Measurements from ENCODE around the gene XDH.

DNA sequence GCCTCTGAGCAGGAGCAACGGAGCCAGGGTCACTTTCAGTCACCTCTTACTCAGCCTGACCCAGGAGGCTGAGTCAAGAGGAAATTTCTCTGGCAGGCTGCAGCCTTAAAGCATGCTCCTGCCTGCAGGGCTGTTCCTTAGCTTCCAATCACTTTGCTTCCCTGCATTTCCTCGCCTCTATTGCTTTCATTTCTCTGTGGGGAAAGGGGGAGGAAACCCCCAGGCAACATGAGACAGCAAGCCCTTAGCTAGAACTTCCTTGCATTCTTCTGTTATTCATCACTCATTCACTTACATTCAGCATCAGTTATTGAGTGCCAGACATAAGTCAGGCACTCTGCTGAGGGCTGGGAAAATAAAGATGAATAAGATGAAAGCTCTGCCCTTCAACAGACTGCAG is 13.0 kb downstream of the XDH start:
- TF ChIP-seq, protein P1, sequence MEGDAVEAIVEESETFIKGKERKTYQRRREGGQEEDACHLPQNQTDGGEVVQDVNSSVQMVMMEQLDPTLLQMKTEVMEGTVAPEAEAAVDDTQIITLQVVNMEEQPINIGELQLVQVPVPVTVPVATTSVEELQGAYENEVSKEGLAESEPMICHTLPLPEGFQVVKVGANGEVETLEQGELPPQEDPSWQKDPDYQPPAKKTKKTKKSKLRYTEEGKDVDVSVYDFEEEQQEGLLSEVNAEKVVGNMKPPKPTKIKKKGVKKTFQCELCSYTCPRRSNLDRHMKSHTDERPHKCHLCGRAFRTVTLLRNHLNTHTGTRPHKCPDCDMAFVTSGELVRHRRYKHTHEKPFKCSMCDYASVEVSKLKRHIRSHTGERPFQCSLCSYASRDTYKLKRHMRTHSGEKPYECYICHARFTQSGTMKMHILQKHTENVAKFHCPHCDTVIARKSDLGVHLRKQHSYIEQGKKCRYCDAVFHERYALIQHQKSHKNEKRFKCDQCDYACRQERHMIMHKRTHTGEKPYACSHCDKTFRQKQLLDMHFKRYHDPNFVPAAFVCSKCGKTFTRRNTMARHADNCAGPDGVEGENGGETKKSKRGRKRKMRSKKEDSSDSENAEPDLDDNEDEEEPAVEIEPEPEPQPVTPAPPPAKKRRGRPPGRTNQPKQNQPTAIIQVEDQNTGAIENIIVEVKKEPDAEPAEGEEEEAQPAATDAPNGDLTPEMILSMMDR (IDR thresholded peaks at IDR 0.05), result no peak
- TF ChIP-seq EZH2phosphoT487 (IDR thresholded peaks at IDR 0.05; ENCODE audit: borderline replicate concordance, low read depth) (no peak), SMC3 (IDR thresholded peaks at IDR 0.05; ENCODE audit: low read depth, low read length) (no peak), POLR2AphosphoS5 (IDR thresholded peaks at IDR 0.05; ENCODE audit: low read depth, low read length) (peak; percentile 63; the same call in 1 of the 2 replicates), MXI1 (IDR thresholded peaks at IDR 0.05; ENCODE audit: low read depth, low read length) (no peak), RAD21 (IDR thresholded peaks at IDR 0.05; ENCODE audit: low read length) (no peak), SIN3A (IDR thresholded peaks at IDR 0.05; ENCODE audit: borderline replicate concordance, low read depth, low read length) (peak; percentile 67; the same call in 1 of the 2 replicates), RFX5 (IDR thresholded peaks at IDR 0.05; ENCODE audit: low read length) (no peak), NFIC (IDR thresholded peaks at IDR 0.05; ENCODE audit: borderline replicate concordance) (peak; percentile 79)
- TF ChIP-seq, protein P2, sequence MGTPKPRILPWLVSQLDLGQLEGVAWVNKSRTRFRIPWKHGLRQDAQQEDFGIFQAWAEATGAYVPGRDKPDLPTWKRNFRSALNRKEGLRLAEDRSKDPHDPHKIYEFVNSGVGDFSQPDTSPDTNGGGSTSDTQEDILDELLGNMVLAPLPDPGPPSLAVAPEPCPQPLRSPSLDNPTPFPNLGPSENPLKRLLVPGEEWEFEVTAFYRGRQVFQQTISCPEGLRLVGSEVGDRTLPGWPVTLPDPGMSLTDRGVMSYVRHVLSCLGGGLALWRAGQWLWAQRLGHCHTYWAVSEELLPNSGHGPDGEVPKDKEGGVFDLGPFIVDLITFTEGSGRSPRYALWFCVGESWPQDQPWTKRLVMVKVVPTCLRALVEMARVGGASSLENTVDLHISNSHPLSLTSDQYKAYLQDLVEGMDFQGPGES (IDR thresholded peaks at IDR 0.05; ENCODE audit: low read depth, low read length), result no peak
- TF ChIP-seq, protein P3, sequence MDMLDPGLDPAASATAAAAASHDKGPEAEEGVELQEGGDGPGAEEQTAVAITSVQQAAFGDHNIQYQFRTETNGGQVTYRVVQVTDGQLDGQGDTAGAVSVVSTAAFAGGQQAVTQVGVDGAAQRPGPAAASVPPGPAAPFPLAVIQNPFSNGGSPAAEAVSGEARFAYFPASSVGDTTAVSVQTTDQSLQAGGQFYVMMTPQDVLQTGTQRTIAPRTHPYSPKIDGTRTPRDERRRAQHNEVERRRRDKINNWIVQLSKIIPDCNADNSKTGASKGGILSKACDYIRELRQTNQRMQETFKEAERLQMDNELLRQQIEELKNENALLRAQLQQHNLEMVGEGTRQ (IDR thresholded peaks at IDR 0.05; ENCODE audit: borderline replicate concordance, low read depth, low read length), result no peak
- TF ChIP-seq, protein P4, sequence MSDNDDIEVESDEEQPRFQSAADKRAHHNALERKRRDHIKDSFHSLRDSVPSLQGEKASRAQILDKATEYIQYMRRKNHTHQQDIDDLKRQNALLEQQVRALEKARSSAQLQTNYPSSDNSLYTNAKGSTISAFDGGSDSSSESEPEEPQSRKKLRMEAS (IDR thresholded peaks at IDR 0.05; ENCODE audit: low read depth), result peak; percentile 95

Measured in SK-N-SH (cell line).